H1 (cell line): ENCODE data around the gene LONP2. TPM values are rescaled to one million over a fixed set of nuclear protein-coding genes. Genes with fewer than 3 reads are reported as not detected.
A peak's percentile ranks its signal among the peaks of the same experiment; 100 is the strongest.

Experiments
- BCL11A ChIP-seq, 2 experiments: IDR thresholded peaks; one replicate each; pipeline ENCODE4 v1.6.1; 2011; ENCODE audit warnings: low read depth in 2 of 2, low read length in 2 of 2, mild to moderate bottlenecking in 2 of 2
- CBX8 ChIP-seq: fragments of 300-800, 300-1000 bp; sonication (generic); IDR thresholded peaks from 2 replicates; pipeline ENCODE4 v1.7.1; 2016; ENCODE audit warnings: low read depth, low read length, borderline replicate concordance
- CHD2 ChIP-seq: IDR thresholded peaks from 2 replicates; pipeline ENCODE4 v1.6.1; 2012; ENCODE audit warnings: low read length, improper control_type of control experiment
- EGR1 ChIP-seq: IDR thresholded peaks from 2 replicates; pipeline ENCODE4 v1.6.1; 2011; ENCODE audit warnings: low read depth, low read length, borderline replicate concordance
- FOSL1 ChIP-seq: IDR thresholded peaks from 2 replicates; pipeline ENCODE4 v1.6.1; 2011; ENCODE audit warnings: mild to moderate bottlenecking, low read depth, low read length, moderate library complexity; ENCODE audit not compliant: insufficient read depth
- JUND ChIP-seq: IDR thresholded peaks from 2 replicates; pipeline ENCODE4 v1.6.1; 2011; ENCODE audit warnings: mild to moderate bottlenecking, improper control_type of control experiment, low read length
- KDM4A ChIP-seq: IDR thresholded peaks from one replicate; pipeline ENCODE4 v1.7.1; 2012; ENCODE audit warnings: low read depth, mild to moderate bottlenecking, moderate library complexity, low read length, inconsistent platforms; ENCODE audit not compliant: severe bottlenecking
- KDM5A ChIP-seq: fragments of 200-600 bp; IDR thresholded peaks from 2 replicates; pipeline ENCODE4 v1.7.1; 2012; ENCODE audit warnings: mild to moderate bottlenecking, low read length, inconsistent platforms, mixed read lengths
- MAX ChIP-seq: IDR thresholded peaks from 2 replicates; pipeline ENCODE4 v1.6.1; 2012; ENCODE audit warnings: inconsistent platforms
- NANOG ChIP-seq: IDR thresholded peaks from 2 replicates; pipeline ENCODE4 v1.6.1; 2011; ENCODE audit warnings: low read length, low read depth, mild to moderate bottlenecking, inconsistent platforms; ENCODE audit not compliant: insufficient read depth, poor library complexity, severe bottlenecking
- POU5F1 ChIP-seq: IDR thresholded peaks from 2 replicates; pipeline ENCODE4 v1.6.1; 2011; ENCODE audit warnings: low read depth, mild to moderate bottlenecking, low read length, moderate library complexity
- RAD21 ChIP-seq, 2 experiments: IDR thresholded peaks in 1 of 2; conservative IDR thresholded peaks in 1 of 2; 2 replicates each; pipeline ENCODE4 v1.6.1; 2011; ENCODE audit warnings: low read depth in 2 of 2, low read length in 2 of 2, improper control_type of control experiment in 1 of 2, inconsistent platforms in 1 of 2, mild to moderate bottlenecking in 1 of 2, moderate library complexity in 1 of 2
- RBBP5 ChIP-seq: IDR thresholded peaks from 2 replicates; pipeline ENCODE4 v1.7.1; 2012; ENCODE audit warnings: low read depth, mild to moderate bottlenecking, inconsistent platforms, low read length, moderate library complexity, borderline replicate concordance
- RXRA ChIP-seq: IDR thresholded peaks from 2 replicates; pipeline ENCODE4 v1.6.1; 2011; ENCODE audit warnings: low read depth, mild to moderate bottlenecking, low read length, moderate library complexity; ENCODE audit not compliant: insufficient read depth
- SP1 ChIP-seq: IDR thresholded peaks from 2 replicates; pipeline ENCODE4 v1.6.1; 2011; ENCODE audit warnings: low read depth, low read length
- SP2 ChIP-seq: IDR thresholded peaks from 2 replicates; pipeline ENCODE4 v1.6.1; 2012; ENCODE audit warnings: mild to moderate bottlenecking, low read length, inconsistent platforms
- SP4 ChIP-seq: IDR thresholded peaks from 2 replicates; pipeline ENCODE4 v1.6.1; 2012; ENCODE audit warnings: low read length, inconsistent platforms
- SRF ChIP-seq: IDR thresholded peaks from 2 replicates; pipeline ENCODE4 v1.6.1; 2011; ENCODE audit warnings: mild to moderate bottlenecking, low read depth, low read length, moderate library complexity
- TAF7 ChIP-seq: optimal IDR thresholded peaks from 2 replicates; pipeline ENCODE3; 2011; ENCODE audit warnings: low read depth, mild to moderate bottlenecking, inconsistent platforms, low read length, moderate library complexity, borderline replicate concordance
- TBP ChIP-seq: IDR thresholded peaks from 2 replicates; pipeline ENCODE4 v1.6.1; 2011; ENCODE audit warnings: low read depth, low read length, improper control_type of control experiment
- ZNF274 ChIP-seq: IDR thresholded peaks from 2 replicates; pipeline ENCODE4 v1.7.0; 2012; ENCODE audit warnings: low read length, borderline replicate concordance; ENCODE audit errors: extremely low read depth
- polyA plus RNA-seq, 7 experiments: library from polyadenylated mRNA; depleted of rRNA in 3 of 7; stranded (reverse) in 5 of 7; unstranded in 2 of 7; fragments of >200 nt in 5 of 7; fragments of 200-250 nt in 2 of 7; gene quantifications; 1 replicate in 5 of 7; 2 replicates in 1 of 7; 4 replicates in 1 of 7; pipeline versions ENCODE4 v1.2.1 to v1.2.3, GENCODE V29; 2011 to 2013; ENCODE audit warnings: missing spikeins in 2 of 7, mixed read lengths in 2 of 7
- total RNA-seq: library from RNA; stranded (reverse); fragmentation: NEBNext Ultra II Directional; extraction: Animal tissue kit (Norgen Biotek cat#: 25700); gene quantifications from 2 replicates; pipeline ENCODE4 v1.2.1, GENCODE V29; 2021
- TF ChIP-seq, protein P1 (sequence below): IDR thresholded peaks from 2 replicates; pipeline ENCODE4 v1.6.1; 2011; ENCODE audit warnings: low read depth, mild to moderate bottlenecking, low read length; ENCODE audit not compliant: insufficient read depth

LONP2 gene
- total and polyA plus RNA-seq, 2 of the 8 experiments (the other 6 are each of a cell fraction or from before 2014, with no cell fraction given): 8.1 to 23.1 TPM

- TF ChIP-seq SP1: no peak
- no peak for TF ChIP-seq BCL11A (IDR thresholded peaks at IDR 0.05; ENCODE audit: low read depth in 2 of 2, low read length in 2 of 2)
- no peak for TF ChIP-seq SP4
- no peak for TF ChIP-seq CHD2
- TF ChIP-seq POU5F1: no peak
- no peak for TF ChIP-seq TAF7
- TF ChIP-seq TBP: 0 out of 2 replicates have a peak, but pooled peaks have one; percentile 14
- 0 out of 2 replicates have a peak, but pooled peaks have one; percentile 35 for TF ChIP-seq RBBP5
- no peak for TF ChIP-seq CBX8
- TF ChIP-seq KDM4A: no peak
- TF ChIP-seq SP2: no peak
- TF ChIP-seq FOSL1: no peak
- peak; percentile 51; the same call in 1 of the 2 replicates for TF ChIP-seq MAX
- TF ChIP-seq EGR1: no peak
- TF ChIP-seq NANOG: no peak
- no peak for TF ChIP-seq SRF
- no peak for TF ChIP-seq RXRA
- TF ChIP-seq RAD21 (IDR thresholded peaks at IDR 0.05 in 1 of 2, conservative IDR thresholded peaks at IDR 0.05 in 1 of 2; ENCODE audit: low read depth in 2 of 2, low read length in 2 of 2): no peak
- no peak for TF ChIP-seq ZNF274
- TF ChIP-seq JUND: peak; percentile 69; the same call in 1 of the 2 replicates
- TF ChIP-seq, protein P1, sequence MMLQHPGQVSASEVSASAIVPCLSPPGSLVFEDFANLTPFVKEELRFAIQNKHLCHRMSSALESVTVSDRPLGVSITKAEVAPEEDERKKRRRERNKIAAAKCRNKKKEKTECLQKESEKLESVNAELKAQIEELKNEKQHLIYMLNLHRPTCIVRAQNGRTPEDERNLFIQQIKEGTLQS: peak; percentile 47; the same call in 1 of the 2 replicates
- TF ChIP-seq KDM5A: no peak
These were observed 122.3 kb downstream of the LONP2 start (continued) for GRCh38 chr16:48366165-48367093.
